Measurements from ENCODE around the gene SEMA3D. TPM values are rescaled to one million over a fixed set of nuclear protein-coding genes. Genes with fewer than 3 reads are reported as not detected.

SEMA3D gene
- total RNA-seq, 1 donor from 2014 or later = 0.50 TPM

- Histone ChIP-seq H3K36me3 (ENCODE audit: control insufficient read depth, insufficient read depth, low read length) (no peaks in the 10 kb centered on the region), H3K4me3 (ENCODE audit: low read depth, low read length) (no peak overlapping the region), H3K27me3 (ENCODE audit: control insufficient read depth, insufficient read depth, low read length) (no peaks in the 10 kb centered on the region)
- peak; percentile 23 for DNase-seq (ENCODE audit: low read depth)
- peak; percentile 77 for TF ChIP-seq CTCF (IDR thresholded peaks at IDR 0.05; ENCODE audit: insufficient read depth, low read length, poor library complexity, severe bottlenecking)
Observed at GRCh38 chr7:85041605-85042216, 145.1 kb downstream of the SEMA3D start.

GRCh38 chr7:85039196-85039923, 147.5 kb downstream of the SEMA3D start:
- no peaks in the 10 kb centered on the region for H3K27me3 ChIP-seq (ENCODE audit: control insufficient read depth, insufficient read depth, low read length)
- DNase-seq (ENCODE audit: low read depth) = no peak
- no peak for TF ChIP-seq CTCF (IDR thresholded peaks at IDR 0.05; ENCODE audit: insufficient read depth, low read length, poor library complexity, severe bottlenecking)

DNA sequence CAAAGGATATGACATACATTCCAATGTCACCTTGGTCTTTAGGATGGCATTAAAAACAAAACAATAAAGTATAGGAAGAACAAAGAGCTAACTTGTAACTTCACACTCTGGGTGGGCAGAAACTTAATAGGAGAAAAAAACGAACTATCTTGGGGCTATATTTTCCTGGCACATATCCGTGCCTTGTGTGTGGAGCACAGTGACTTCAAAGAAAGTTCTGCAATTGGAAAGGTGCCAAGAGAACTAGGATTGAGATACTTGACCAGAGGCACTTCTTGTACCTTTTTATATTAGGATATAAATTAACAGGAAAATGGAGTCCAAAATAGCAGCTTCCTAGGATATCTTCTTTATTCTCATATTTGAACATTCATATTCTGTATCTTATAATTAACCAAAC, 148.4 kb downstream of the SEMA3D start:
- Histone ChIP-seq H3K27me3 (ENCODE audit: control insufficient read depth, insufficient read depth, low read length) (no peaks in the 10 kb centered on the region), H3K4me3 (ENCODE audit: low read depth, low read length) (no peak overlapping the region), H3K36me3 (ENCODE audit: control insufficient read depth, insufficient read depth, low read length) (no peaks in the 10 kb centered on the region)
- DNase-seq (ENCODE audit: low read depth) = no peak
- TF ChIP-seq CTCF (IDR thresholded peaks at IDR 0.05; ENCODE audit: insufficient read depth, low read length, poor library complexity, severe bottlenecking) = no peak

More at GRCh38 chr7:85039196-85039923, 147.5 kb downstream of the SEMA3D start:
- no peak overlapping the region for H3K4me3 ChIP-seq (ENCODE audit: low read depth, low read length)
- H3K36me3 ChIP-seq (ENCODE audit: control insufficient read depth, insufficient read depth, low read length) = no peaks in the 10 kb centered on the region

- DNase-seq (ENCODE audit: low read depth) = no peak
- no peaks in the 10 kb centered on the region for H3K27me3 ChIP-seq (ENCODE audit: control insufficient read depth, insufficient read depth, low read length)
- no peak overlapping the region for H3K4me3 ChIP-seq (ENCODE audit: low read depth, low read length)
- no peak for TF ChIP-seq CTCF (IDR thresholded peaks at IDR 0.05; ENCODE audit: insufficient read depth, low read length, poor library complexity, severe bottlenecking)
- no peaks in the 10 kb centered on the region for H3K36me3 ChIP-seq (ENCODE audit: control insufficient read depth, insufficient read depth, low read length)
Observed at GRCh38 chr7:85033263-85033662, 153.6 kb downstream of the SEMA3D start.

- no peak for TF ChIP-seq CTCF (IDR thresholded peaks at IDR 0.05; ENCODE audit: insufficient read depth, low read length, poor library complexity, severe bottlenecking)
- H3K4me3 ChIP-seq (ENCODE audit: low read depth, low read length) = no peak overlapping the region
- H3K27me3 ChIP-seq (ENCODE audit: control insufficient read depth, insufficient read depth, low read length) = no peaks in the 10 kb centered on the region
- H3K36me3 ChIP-seq (ENCODE audit: control insufficient read depth, insufficient read depth, low read length) = no peaks in the 10 kb centered on the region
- DNase-seq (ENCODE audit: low read depth) = no peak
Observed at GRCh38 chr7:85031475-85031874, 155.4 kb downstream of the SEMA3D start.

Data from kidney epithelial cell (primary cell).